ENCODE measurements around the gene SLC22A14. TPM values are rescaled to one million over a fixed set of nuclear protein-coding genes. Genes with fewer than 3 reads are reported as not detected.

The SLC22A14 gene
- total RNA-seq, 1 donor from 2014 or later = under 0.01 TPM

DNA sequence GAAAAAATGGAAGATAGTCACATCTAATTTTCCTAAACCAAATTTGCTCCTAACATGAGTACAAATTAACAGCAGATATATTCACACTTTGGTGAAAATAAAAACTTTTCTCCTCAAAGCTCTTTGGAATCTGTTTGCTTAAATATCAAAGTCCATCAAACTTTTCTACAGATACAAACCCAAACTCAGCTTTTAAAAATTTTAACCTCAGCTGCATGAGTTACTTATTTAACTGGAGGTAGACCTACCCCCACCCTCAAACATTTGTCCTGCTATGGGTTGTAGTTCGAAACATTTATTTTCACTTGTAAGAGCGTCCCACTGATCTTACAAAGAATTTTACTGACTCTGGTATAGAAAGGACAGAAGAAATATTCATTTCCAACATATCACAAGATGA, 55.6 kb downstream of the SLC22A14 start:
- no peaks in the 10 kb centered on the region for H3K27me3 ChIP-seq (ENCODE audit: control insufficient read depth in 3 of 3, insufficient read depth in 3 of 3, low read length in 3 of 3)

DNA sequence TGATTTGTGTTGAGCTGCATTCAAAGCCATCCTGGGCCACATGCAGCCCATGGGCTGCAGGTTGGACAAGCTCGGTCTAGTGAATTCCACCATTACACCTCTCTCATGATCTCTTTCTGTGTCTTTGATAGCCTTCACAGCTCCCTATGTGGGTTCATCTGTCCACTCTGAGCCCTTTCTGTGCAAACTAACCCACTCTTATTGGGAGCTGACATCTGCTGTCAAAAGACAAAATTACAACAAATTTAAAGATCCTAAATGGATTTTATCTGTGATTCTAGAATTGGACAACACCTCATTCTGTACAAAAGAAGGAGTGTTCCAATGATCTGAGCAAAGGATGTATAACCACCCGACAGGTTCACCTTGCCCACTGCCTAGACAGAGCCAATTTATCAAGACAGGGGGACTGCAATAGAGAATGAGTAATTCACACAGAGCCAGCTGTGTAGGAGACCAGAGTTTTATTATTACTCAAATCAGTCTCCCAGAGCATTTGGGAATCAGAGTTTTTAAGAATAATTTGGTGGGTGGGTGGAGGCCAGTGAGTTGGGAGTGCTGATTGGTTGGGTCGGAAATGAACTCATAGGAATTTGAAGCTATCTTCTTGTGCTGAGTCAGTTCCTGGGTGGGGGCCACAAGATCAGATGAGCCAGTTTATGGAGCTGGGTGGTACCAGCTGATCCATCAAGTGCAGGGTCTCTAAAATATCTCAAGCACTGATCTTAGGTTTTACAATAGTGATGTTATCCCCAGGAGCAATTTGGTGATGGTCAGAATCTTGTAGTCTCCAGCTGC, 61.9 kb downstream of the SLC22A14 start:
- Histone ChIP-seq H3K4me1 (ENCODE audit: control insufficient read depth in 3 of 3, insufficient read depth in 3 of 3, low read length in 3 of 3) (peaks cover 3 to 17% (median 3%) of the 10 kb centered on the region in 3 donors), H3K9ac (ENCODE audit: low read depth in 1 of 3, low read length in 3 of 3) (no peak overlapping the region), H3K27me3 (ENCODE audit: control insufficient read depth in 3 of 3, insufficient read depth in 3 of 3, low read length in 3 of 3) (no peaks in the 10 kb centered on the region), H3K36me3 (ENCODE audit: control insufficient read depth in 3 of 3, insufficient read depth in 3 of 3, low read length in 3 of 3) (peaks cover 0 to 2% (median 0%) of the 10 kb centered on the region in 3 donors), H3K27ac (ENCODE audit: low read depth, low read length) (no peak overlapping the region), H3K4me3 (ENCODE audit: low read length in 3 of 3) (no peak overlapping the region), H3K9me3 (ENCODE audit: control insufficient read depth in 3 of 3, low read length in 3 of 3) (no peaks in the 10 kb centered on the region)

More for the DNA sequence above, 55.6 kb downstream of the SLC22A14 start:
- H3K4me1 ChIP-seq (ENCODE audit: control insufficient read depth in 3 of 3, insufficient read depth in 3 of 3, low read length in 3 of 3) = no peaks in the 10 kb centered on the region
- no peak overlapping the region for H3K4me3 ChIP-seq (ENCODE audit: low read length in 3 of 3)
- no peaks in the 10 kb centered on the region for H3K36me3 ChIP-seq (ENCODE audit: control insufficient read depth in 3 of 3, insufficient read depth in 3 of 3, low read length in 3 of 3)
- H3K9me3 ChIP-seq (ENCODE audit: control insufficient read depth in 3 of 3, low read length in 3 of 3) = no peaks in the 10 kb centered on the region
- H3K9ac ChIP-seq (ENCODE audit: low read depth in 1 of 3, low read length in 3 of 3) = no peak overlapping the region
- H3K27ac ChIP-seq (ENCODE audit: low read depth, low read length) = no peak overlapping the region

DNA sequence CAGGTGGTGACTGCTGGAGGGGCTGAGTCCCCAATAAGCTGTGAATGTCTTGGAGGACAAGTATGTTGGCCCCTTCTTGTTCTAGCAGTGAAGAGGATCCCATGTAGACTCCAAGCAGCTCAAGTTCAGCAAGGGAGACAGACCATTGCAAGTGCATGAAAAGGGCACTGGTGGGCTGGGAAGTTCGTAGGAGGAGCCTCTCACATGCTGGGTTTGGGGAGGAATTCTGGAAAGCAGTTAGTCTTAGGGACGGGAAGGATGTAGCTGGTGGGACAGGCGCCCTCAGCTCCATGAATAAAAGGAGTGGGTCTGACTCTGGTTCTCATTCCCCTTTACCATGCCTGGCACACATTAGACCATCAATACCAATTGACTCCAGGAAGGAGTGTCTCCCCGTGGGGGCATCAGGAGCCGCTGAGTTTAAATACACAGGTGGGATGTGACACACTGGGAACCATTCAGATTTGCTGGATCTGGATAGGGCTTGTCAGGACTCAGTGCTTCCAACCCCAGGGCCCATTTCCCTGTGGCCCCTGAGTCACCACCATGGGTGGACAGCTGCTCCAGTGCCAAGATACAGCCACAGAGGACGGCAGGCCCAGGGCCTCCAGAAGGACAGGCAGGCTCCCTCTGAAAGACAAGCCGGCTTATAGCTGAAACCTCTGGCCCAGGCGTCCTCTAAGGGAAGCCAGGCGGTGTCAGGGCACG, 63.9 kb downstream of the SLC22A14 start:
- peaks cover 3 to 17% (median 3%) of the 10 kb centered on the region in 3 donors for H3K4me1 ChIP-seq (ENCODE audit: control insufficient read depth in 3 of 3, insufficient read depth in 3 of 3, low read length in 3 of 3)
- peaks cover 0 to 6% (median 0%) of the 10 kb centered on the region in 3 donors for H3K36me3 ChIP-seq (ENCODE audit: control insufficient read depth in 3 of 3, insufficient read depth in 3 of 3, low read length in 3 of 3)
- no peaks in the 10 kb centered on the region for H3K9me3 ChIP-seq (ENCODE audit: control insufficient read depth in 3 of 3, low read length in 3 of 3)
- no peak overlapping the region for H3K27ac ChIP-seq (ENCODE audit: low read depth, low read length)
- H3K27me3 ChIP-seq (ENCODE audit: control insufficient read depth in 3 of 3, insufficient read depth in 3 of 3, low read length in 3 of 3) = no peaks in the 10 kb centered on the region
- H3K4me3 ChIP-seq (ENCODE audit: low read length in 3 of 3) = peak overlapping the region; percentile 66 to 89 (median 88)
- peak overlapping the region in 1 of 3 donors; percentile 82 for H3K9ac ChIP-seq (ENCODE audit: low read depth in 1 of 3, low read length in 3 of 3)

DNA sequence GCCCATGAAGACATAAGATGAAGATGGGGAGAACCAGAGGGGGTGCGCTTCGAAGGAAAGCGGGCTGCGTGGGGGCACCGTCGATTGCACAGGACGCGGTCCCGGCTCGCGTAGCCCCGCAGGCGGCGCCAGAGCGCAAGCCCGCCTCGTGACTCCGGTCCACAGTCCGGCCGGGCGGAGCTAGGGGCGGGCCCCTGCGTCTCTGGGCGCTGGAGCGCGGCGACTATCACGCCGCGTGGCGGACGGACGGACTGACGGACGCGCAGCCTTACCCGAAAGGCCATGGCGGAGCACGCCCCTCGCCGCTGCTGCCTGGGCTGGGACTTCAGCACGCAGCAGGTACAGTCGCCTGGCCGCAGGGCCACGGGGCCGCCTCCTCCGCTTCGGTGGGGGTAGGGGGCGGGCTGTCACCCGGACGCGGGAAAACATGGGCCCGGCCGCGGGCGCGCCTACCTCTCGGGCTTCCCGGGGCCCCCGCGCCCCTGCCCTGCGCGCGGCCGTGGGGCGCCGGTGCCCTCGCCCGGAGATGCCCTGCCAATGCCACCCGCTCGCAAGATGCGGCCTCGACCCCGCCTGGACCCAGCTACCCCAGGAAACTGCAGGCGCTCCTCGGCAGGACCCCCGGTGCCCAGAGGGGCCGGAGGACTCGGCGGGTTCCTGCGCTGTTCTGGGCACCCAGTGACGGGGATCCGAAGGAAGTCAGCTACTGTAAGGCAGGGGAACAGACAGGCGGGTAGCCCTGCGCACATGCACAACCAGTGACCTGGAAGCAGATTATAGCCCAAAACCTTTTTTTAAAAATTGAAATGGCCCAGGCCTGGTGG, 64.7 kb downstream of the SLC22A14 start, which contains the start of gene XYLB:
Gene XYLB, plus strand, starts transcription at position 199 of the 824 bp plus-strand sequence. Its CDS starts 84 bp downstream, at position 283.
- Histone ChIP-seq H3K36me3 (ENCODE audit: control insufficient read depth in 3 of 3, insufficient read depth in 3 of 3, low read length in 3 of 3) (peaks cover 0 to 6% (median 0%) of the 10 kb centered on the region in 3 donors), H3K27ac (ENCODE audit: low read depth, low read length) (no peak within 1 kb of the TSS), H3K9me3 (ENCODE audit: control insufficient read depth in 3 of 3, low read length in 3 of 3) (no peaks in the 10 kb centered on the region), H3K4me1 (ENCODE audit: control insufficient read depth in 3 of 3, insufficient read depth in 3 of 3, low read length in 3 of 3) (peaks cover 3 to 17% (median 3%) of the 10 kb centered on the region in 3 donors), H3K27me3 (ENCODE audit: control insufficient read depth in 3 of 3, insufficient read depth in 3 of 3, low read length in 3 of 3) (no peaks in the 10 kb centered on the region), H3K9ac (ENCODE audit: low read depth in 1 of 3, low read length in 3 of 3) (peak within 1 kb of the TSS; percentile 67 to 82 (median 70)), H3K4me3 (ENCODE audit: low read length in 3 of 3) (peak within 1 kb of the TSS; percentile 66 to 89 (median 88))

DNA sequence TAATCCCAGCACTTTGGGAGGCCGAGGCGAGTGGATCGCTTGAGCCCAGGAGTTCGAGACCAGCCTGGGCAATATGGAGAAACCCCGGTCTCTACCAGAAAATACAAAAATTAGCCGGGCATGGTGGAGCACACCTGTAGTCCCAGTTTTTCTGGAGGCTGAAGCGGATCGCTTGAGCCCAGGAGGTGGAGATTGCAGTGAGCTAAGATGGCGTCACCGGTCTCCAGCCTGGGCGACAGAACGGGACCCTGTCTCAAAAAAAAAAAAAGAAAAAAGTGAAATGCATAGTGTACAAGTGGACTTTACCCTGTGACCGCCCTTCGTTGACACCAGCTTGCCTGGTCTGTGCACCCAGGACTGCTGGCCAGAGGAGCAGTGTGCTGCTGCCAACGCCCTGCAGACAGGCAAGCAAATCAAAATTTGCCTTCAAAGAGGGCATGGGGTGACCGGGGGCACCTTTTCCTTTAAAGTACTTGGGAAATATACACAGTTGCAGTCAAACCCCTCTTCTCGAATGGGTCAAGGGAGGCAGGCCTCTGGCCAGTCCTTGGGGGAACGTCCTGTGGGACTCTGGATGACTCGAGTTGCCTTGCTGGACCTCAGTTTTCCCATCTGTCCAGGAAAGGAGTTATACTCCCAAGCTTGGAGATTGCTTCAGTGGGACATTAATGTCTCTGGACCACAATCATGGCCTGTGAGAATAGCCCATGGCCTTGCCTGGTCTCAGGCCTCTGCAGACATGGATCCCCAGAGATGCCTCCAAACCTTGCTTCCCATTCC, 65.5 kb downstream of the SLC22A14 start:
- peak overlapping the region in 2 of 3 donors; percentile 67 to 82 for H3K9ac ChIP-seq (ENCODE audit: low read depth in 1 of 3, low read length in 3 of 3)
- H3K27ac ChIP-seq (ENCODE audit: low read depth, low read length) = no peak overlapping the region
- peaks cover 3 to 17% (median 3%) of the 10 kb centered on the region in 3 donors for H3K4me1 ChIP-seq (ENCODE audit: control insufficient read depth in 3 of 3, insufficient read depth in 3 of 3, low read length in 3 of 3)
- H3K9me3 ChIP-seq (ENCODE audit: control insufficient read depth in 3 of 3, low read length in 3 of 3) = no peaks in the 10 kb centered on the region
- peaks cover 0 to 6% (median 0%) of the 10 kb centered on the region in 3 donors for H3K36me3 ChIP-seq (ENCODE audit: control insufficient read depth in 3 of 3, insufficient read depth in 3 of 3, low read length in 3 of 3)
- H3K27me3 ChIP-seq (ENCODE audit: control insufficient read depth in 3 of 3, insufficient read depth in 3 of 3, low read length in 3 of 3) = no peaks in the 10 kb centered on the region
- peak overlapping the region; percentile 66 to 89 (median 88) for H3K4me3 ChIP-seq (ENCODE audit: low read length in 3 of 3)

DNA sequence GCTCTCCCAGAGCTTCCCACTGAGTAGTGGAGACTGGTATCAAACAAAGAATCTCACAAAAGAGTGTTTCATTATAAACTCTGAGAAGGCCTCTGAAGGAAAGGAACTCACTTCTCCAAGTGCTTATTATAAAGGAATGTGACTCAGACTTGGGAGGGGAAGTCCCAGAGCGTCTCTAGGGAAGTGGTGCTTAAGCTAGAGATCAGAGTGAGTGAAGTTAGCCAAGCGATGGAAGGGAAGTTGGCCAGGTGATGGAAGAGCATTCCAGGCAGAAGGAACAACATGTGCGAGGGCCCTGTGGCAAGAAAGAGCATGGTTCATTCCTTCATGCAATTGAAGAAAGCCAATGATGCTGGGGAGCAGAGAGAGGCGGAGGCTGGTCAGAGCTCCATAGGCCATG, 66.8 kb downstream of the SLC22A14 start:
- H3K4me3 ChIP-seq (ENCODE audit: low read length in 3 of 3) = no peak overlapping the region
- H3K27me3 ChIP-seq (ENCODE audit: control insufficient read depth in 3 of 3, insufficient read depth in 3 of 3, low read length in 3 of 3) = no peaks in the 10 kb centered on the region
- peaks cover 3 to 17% (median 3%) of the 10 kb centered on the region in 3 donors for H3K4me1 ChIP-seq (ENCODE audit: control insufficient read depth in 3 of 3, insufficient read depth in 3 of 3, low read length in 3 of 3)
- H3K27ac ChIP-seq (ENCODE audit: low read depth, low read length) = no peak overlapping the region
- no peak overlapping the region for H3K9ac ChIP-seq (ENCODE audit: low read depth in 1 of 3, low read length in 3 of 3)
- H3K9me3 ChIP-seq (ENCODE audit: control insufficient read depth in 3 of 3, low read length in 3 of 3) = no peaks in the 10 kb centered on the region
- H3K36me3 ChIP-seq (ENCODE audit: control insufficient read depth in 3 of 3, insufficient read depth in 3 of 3, low read length in 3 of 3) = peaks cover 0 to 6% (median 0%) of the 10 kb centered on the region in 3 donors

DNA sequence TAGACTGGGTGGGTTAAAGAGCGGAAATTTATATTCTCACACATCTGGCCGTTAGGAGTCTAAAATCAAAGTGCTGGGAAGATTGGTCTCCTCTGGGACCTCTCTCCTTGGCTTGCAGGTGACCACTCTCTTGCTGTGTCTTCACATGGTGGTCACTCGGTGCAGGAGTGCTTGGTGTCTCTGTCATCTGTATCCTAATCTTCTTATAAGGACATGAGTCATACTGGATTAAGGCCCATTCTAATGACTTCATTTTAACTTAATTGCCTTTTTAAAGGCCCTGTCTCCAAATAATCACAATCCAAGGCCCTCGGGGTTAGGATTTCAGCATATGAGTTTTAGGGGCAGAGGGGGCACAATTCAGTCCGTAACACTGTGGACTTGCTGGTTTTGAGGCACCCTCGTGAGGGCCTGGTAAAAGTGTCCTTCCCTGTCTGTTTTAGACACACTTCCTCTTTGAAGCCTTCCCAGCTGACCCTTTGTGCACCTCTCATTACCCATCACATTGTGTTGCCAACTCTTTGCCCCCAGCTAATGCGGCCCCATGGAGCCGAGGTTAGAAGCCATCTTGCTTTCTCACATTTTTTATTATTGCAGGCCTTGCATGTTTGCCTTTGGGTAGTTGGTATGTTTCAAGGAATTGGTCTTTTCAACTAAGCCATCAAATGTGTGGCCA, 67.7 kb downstream of the SLC22A14 start:
- no peaks in the 10 kb centered on the region for H3K9me3 ChIP-seq (ENCODE audit: control insufficient read depth in 3 of 3, low read length in 3 of 3)

DNA sequence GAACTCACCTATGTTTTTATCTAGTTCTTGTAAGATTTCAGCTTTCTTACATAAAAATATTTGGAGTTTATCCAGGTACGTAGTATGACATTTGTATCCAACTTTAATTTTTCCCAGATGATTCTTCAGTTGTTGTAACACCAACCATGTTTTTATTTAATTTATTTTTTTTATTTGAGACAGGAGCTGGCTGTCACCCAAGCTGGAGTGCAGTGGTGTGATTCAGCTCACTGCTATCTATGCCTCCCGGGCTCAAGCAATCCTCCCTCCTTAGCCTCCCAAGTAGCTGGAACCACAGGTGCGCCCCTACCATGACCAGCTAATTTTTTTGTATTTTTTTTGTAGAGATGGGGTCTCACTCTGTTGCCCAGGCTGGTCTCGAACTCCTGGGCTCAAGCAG, 71.1 kb downstream of the SLC22A14 start:
- H3K9me3 ChIP-seq (ENCODE audit: control insufficient read depth in 3 of 3, low read length in 3 of 3) = no peaks in the 10 kb centered on the region
- no peaks in the 10 kb centered on the region for H3K27me3 ChIP-seq (ENCODE audit: control insufficient read depth in 3 of 3, insufficient read depth in 3 of 3, low read length in 3 of 3)
- no peak overlapping the region for H3K4me3 ChIP-seq (ENCODE audit: low read length in 3 of 3)
- peaks cover 0 to 6% (median 0%) of the 10 kb centered on the region in 3 donors for H3K36me3 ChIP-seq (ENCODE audit: control insufficient read depth in 3 of 3, insufficient read depth in 3 of 3, low read length in 3 of 3)
- H3K4me1 ChIP-seq (ENCODE audit: control insufficient read depth in 3 of 3, insufficient read depth in 3 of 3, low read length in 3 of 3) = peaks cover 0 to 1% (median 0%) of the 10 kb centered on the region in 3 donors
- no peak overlapping the region for H3K9ac ChIP-seq (ENCODE audit: low read depth in 1 of 3, low read length in 3 of 3)
- no peak overlapping the region for H3K27ac ChIP-seq (ENCODE audit: low read depth, low read length)

More for the DNA sequence above, 67.7 kb downstream of the SLC22A14 start:
- Histone ChIP-seq H3K27ac (ENCODE audit: low read depth, low read length) (no peak overlapping the region), H3K27me3 (ENCODE audit: control insufficient read depth in 3 of 3, insufficient read depth in 3 of 3, low read length in 3 of 3) (no peaks in the 10 kb centered on the region), H3K4me1 (ENCODE audit: control insufficient read depth in 3 of 3, insufficient read depth in 3 of 3, low read length in 3 of 3) (peaks cover 3 to 17% (median 3%) of the 10 kb centered on the region in 3 donors), H3K9ac (ENCODE audit: low read depth in 1 of 3, low read length in 3 of 3) (no peak overlapping the region), H3K36me3 (ENCODE audit: control insufficient read depth in 3 of 3, insufficient read depth in 3 of 3, low read length in 3 of 3) (peaks cover 0 to 6% (median 0%) of the 10 kb centered on the region in 3 donors), H3K4me3 (ENCODE audit: low read length in 3 of 3) (no peak overlapping the region)
